NT2/D1 (cell line): ENCODE data around the gene SLC2A6.

Experiments used
- SUZ12 ChIP-seq: IDR thresholded peaks from 2 replicates; pipeline ENCODE4 v1.6.1; 2011; ENCODE audit not compliant: insufficient read length, insufficient read depth; ENCODE audit errors: extremely low read depth
- ZNF274 ChIP-seq: IDR thresholded peaks from 2 replicates; pipeline ENCODE4 v1.6.1; 2011; ENCODE audit warnings: mild to moderate bottlenecking, low read depth, low read length

- TF ChIP-seq SUZ12, result no peak
- no peak for TF ChIP-seq ZNF274
Measured at GRCh38 chr9:133515240-133515610, 36.3 kb upstream of the SLC2A6 start.
